Right lobe of liver (tissue), 6 donors: ENCODE data around the gene RFX6. TPM values are rescaled to one million over a fixed set of nuclear protein-coding genes. Genes with fewer than 3 reads are reported as not detected.

Experiments
- ATAC-seq, 4 donors: fragments of 200-7000 bp; cut with Tn5 transposase; one replicate each; pipeline ENCODE4 v1.9.1; 2020; ENCODE audit warnings: mild to moderate bottlenecking in 4 of 4, moderate library complexity in 4 of 4
- DNase-seq, 3 donors: peaks; one replicate each; pipeline ENCODE4 v3.0.0-alpha.2; 2020
- H3K27ac ChIP-seq, 3 donors: fragments of 200-600 bp; one replicate each; pipeline ENCODE4 v1.8.0; 2022
- H3K27me3 ChIP-seq, 2 donors: fragments of 200-600 bp; one replicate each; pipeline ENCODE4 v1.8.0; 2022
- H3K36me3 ChIP-seq, 4 donors: fragments of 200-600 bp; sonication (generic) in 1 of 4; one replicate each; pipeline versions ENCODE4 v1.5.1 to v1.8.0; 2017 to 2022; ENCODE audit warnings: control low read depth in 1 of 4
- H3K4me1 ChIP-seq, 4 donors: fragments of 200-600 bp; sonication (generic) in 1 of 4; one replicate each; pipeline versions ENCODE4 v1.5.1 to v1.8.0; 2017 to 2022; ENCODE audit warnings: control low read depth in 1 of 4
- H3K4me3 ChIP-seq, 3 donors: fragments of 200-600 bp; one replicate each; pipeline ENCODE4 v1.8.0; 2022
- H3K9me3 ChIP-seq, 4 donors: fragments of 200-600 bp; sonication (generic) in 1 of 4; one replicate each; pipeline versions ENCODE4 v1.5.1 to v1.8.0; 2017 to 2022; ENCODE audit warnings: control low read depth in 1 of 4
- CTCF ChIP-seq, 4 donors: fragments of 200-600 bp in 3 of 4; fragments of 450-650 bp in 1 of 4; IDR thresholded peaks; one replicate each; pipeline versions ENCODE4 v1.5.1 to v1.8.0; 2016 to 2022; ENCODE audit warnings: antibody characterized with exemption in 4 of 4, mild to moderate bottlenecking in 2 of 4
- POLR2A ChIP-seq: fragments of 450-650 bp; IDR thresholded peaks from one replicate; pipeline ENCODE4 v1.6.1; 2017; ENCODE audit warnings: antibody characterized with exemption, mild to moderate bottlenecking
- WGBS: methylation state at CpG from one replicate; pipeline ENCODE4 v1.1.6; 2018; ENCODE audit warnings: low coverage, low lambda C conversion rate; ENCODE audit not compliant: insufficient coverage; ENCODE audit errors: missing lambda C conversion rate; 5-methylcytosine and 5-hydroxymethylcytosine counted together
- intact Hi-C, 2 donors: fragments of 100-400 bp; cut with DNase I; formaldehyde crosslinking; loops; one replicate each; pipeline versions ENCODE4 v1.11.2 to v1.14.1; 2022
- total RNA-seq, 6 experiments: library from RNA; depleted of rRNA in 2 of 6; stranded (reverse); fragments of >200 nt in 2 of 6; fragmentation: NEBNext Ultra II Directional in 3 of 6; extraction: Animal tissue kit (Norgen Biotek cat#: 25700) in 3 of 6; gene quantifications; one replicate each; pipeline versions ENCODE4 v1.1.0 to v1.2.4, GENCODE V29; 2016 to 2023
- donor health status: DM: no; HTN: yes; CAD: no.
- donor health status: DM: no; HTN: no; CAD: no.
- donor health status: DM: no; HTN: no; CAD: no.
- donor health status: DM: no; HTN: yes; CAD: no.
- donor health status: DM: no; HTN: yes; CAD: no.

The RFX6 gene
- total RNA-seq, 6 experiments from 2014 or later: not detected

GRCh38 chr6:116877743-116878142 lies 701 bp downstream of the RFX6 start:
- H3K36me3 ChIP-seq: no peaks in the 10 kb centered on the region
- ATAC-seq (no peak), DNase-seq (no peak)
- 4% methylated on average over 10 of the region's 10 CpGs for WGBS
- intact Hi-C loops: no loop called here
- peaks cover 0 to 18% of the 10 kb centered on the region in 2 donors for H3K27me3 ChIP-seq
- no peak overlapping the region for H3K27ac ChIP-seq
- no peak overlapping the region for H3K4me3 ChIP-seq
- TF ChIP-seq POLR2A: no peak
- TF ChIP-seq CTCF (IDR thresholded peaks at IDR 0.05): no peak
- no peaks in the 10 kb centered on the region for H3K9me3 ChIP-seq
- H3K4me1 ChIP-seq: no peaks in the 10 kb centered on the region

- Histone ChIP-seq H3K36me3 (no peaks in the 10 kb centered on the region), H3K4me1 (no peaks in the 10 kb centered on the region), H3K27me3 (peaks cover 0 to 18% of the 10 kb centered on the region in 2 donors), H3K27ac (no peak overlapping the region), H3K9me3 (no peaks in the 10 kb centered on the region), H3K4me3 (no peak overlapping the region)
- DNase-seq: no peak
- ATAC-seq: peak; percentile 42 to 59 (median 56)
- intact Hi-C loops: loop anchor here in 1 of 2 donors (10.0 kb wide), 1 partner anchor 84 kb away; no protein-coding TSS in a partner anchor
- no peak for TF ChIP-seq POLR2A
- TF ChIP-seq CTCF (IDR thresholded peaks at IDR 0.05): peak; percentile 25 to 50 (median 46)
Measured at GRCh38 chr6:116881236-116881635, 4.2 kb downstream of the RFX6 start.

- H3K4me3 ChIP-seq: no peak overlapping the region
- ATAC-seq (peak in 1 of 4 donors; percentile 40), DNase-seq (no peak)
- no peak overlapping the region for H3K27ac ChIP-seq
- intact Hi-C loops: loop anchor here in 1 of 2 donors (10.0 kb wide), 1 partner anchor 82 kb away; no protein-coding TSS in a partner anchor
- WGBS: 86% methylated on average over 1 of the region's 1 CpG
- TF ChIP-seq CTCF (IDR thresholded peaks at IDR 0.05) (no peak), POLR2A (no peak)
- peaks cover 0 to 5% of the 10 kb centered on the region in 2 donors for H3K27me3 ChIP-seq
- no peaks in the 10 kb centered on the region for H3K9me3 ChIP-seq
- H3K4me1 ChIP-seq: no peaks in the 10 kb centered on the region
- no peaks in the 10 kb centered on the region for H3K36me3 ChIP-seq
Measured at GRCh38 chr6:116883005-116883404, 6.0 kb downstream of the RFX6 start.

DNA sequence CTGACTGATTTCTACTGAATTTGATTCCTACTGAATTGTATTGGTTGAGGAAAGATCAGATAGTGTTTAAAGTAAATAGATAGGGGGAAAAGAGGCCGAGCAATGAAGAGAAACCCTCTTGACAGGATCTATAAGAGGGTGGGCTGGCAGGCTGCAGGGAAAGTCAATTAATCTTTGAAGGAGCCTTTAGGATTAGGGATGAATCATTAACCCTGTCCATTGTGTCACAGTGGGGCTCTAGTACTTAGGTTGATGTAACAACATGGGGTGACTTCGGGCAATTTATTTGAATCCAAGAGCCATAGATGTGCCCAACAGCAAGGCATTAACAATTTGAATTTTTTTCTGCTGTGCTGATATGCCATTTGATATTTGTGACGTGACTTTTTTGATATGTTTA lies 7.5 kb downstream of the RFX6 start:
- intact Hi-C loops: loop anchor here in 1 of 2 donors (10.0 kb wide), 1 partner anchor 80 kb away; no protein-coding TSS in a partner anchor
- H3K27me3 ChIP-seq: peaks cover 0 to under 1% of the 10 kb centered on the region in 2 donors
- no peaks in the 10 kb centered on the region for H3K9me3 ChIP-seq
- TF ChIP-seq POLR2A (no peak), CTCF (IDR thresholded peaks at IDR 0.05) (no peak)
- H3K27ac ChIP-seq: no peak overlapping the region
- H3K4me3 ChIP-seq: no peak overlapping the region
- DNase-seq (no peak), ATAC-seq (no peak)
- no peaks in the 10 kb centered on the region for H3K36me3 ChIP-seq
- no peaks in the 10 kb centered on the region for H3K4me1 ChIP-seq
- WGBS: 78% methylated on average over 3 of the region's 3 CpGs

DNA sequence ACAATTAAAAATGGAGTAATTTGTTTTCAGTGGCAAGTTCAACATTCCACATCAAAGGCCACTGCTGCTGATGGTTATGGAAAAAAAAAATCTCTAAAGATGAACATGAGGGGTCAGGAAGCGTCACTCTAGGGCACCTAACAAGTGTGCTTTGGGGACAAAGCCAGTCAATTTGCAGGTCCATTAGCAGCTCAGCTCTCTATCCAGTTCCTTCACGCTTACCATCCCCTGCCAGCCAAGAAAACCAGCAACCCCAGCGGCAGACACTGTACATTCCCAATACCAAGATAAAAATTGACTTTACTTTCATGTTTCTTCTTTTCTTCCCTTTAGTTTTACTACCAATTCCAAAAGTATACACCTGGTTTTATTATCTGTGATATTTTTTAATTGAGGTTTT lies 10.1 kb downstream of the RFX6 start:
- Histone ChIP-seq H3K4me3 (no peak overlapping the region), H3K4me1 (no peaks in the 10 kb centered on the region), H3K9me3 (no peaks in the 10 kb centered on the region), H3K27ac (no peak overlapping the region), H3K36me3 (no peaks in the 10 kb centered on the region), H3K27me3 (no peaks in the 10 kb centered on the region)
- no peak for ATAC-seq
- WGBS: 57% methylated on average over 3 of the region's 3 CpGs
- intact Hi-C loops: loop anchor here in 1 of 2 donors (10.0 kb wide), 1 partner anchor 78 kb away; no protein-coding TSS in a partner anchor
- DNase-seq: no peak
- TF ChIP-seq CTCF (IDR thresholded peaks at IDR 0.05) (no peak), POLR2A (no peak)
